GM18870 (cell line): ENCODE measurements around the gene STEAP2.

Experiments
- ATAC-seq: cut with Tn5 transposase; IDR thresholded peaks from one replicate; pipeline ENCODE4 v1.9.1; 2021; ENCODE audit warnings: moderate library complexity; ENCODE audit not compliant: unreplicated experiment

The STEAP2 gene

GRCh38 chr7:90267263-90267858, 55.8 kb downstream of the STEAP2 start:
- no peak for ATAC-seq

GRCh38 chr7:90269163-90269562, 57.6 kb downstream of the STEAP2 start:
- no peak for ATAC-seq

- ATAC-seq, result no peak
These were observed 59.1 kb downstream of the STEAP2 start for GRCh38 chr7:90270431-90271178.

- no peak for ATAC-seq
These were observed 60.2 kb downstream of the STEAP2 start for GRCh38 chr7:90271753-90272152.

- no peak for ATAC-seq
These were observed 60.7 kb downstream of the STEAP2 start for GRCh38 chr7:90272242-90272641.

- no peak for ATAC-seq
These were observed 62.6 kb downstream of the STEAP2 start for GRCh38 chr7:90274161-90274560.

- no peak for ATAC-seq
These were observed 64.6 kb downstream of the STEAP2 start for GRCh38 chr7:90276033-90276728.
